GM19395 (cell line): ENCODE results near the gene MRM2.

Experiments used
- ATAC-seq: cut with Tn5 transposase; IDR thresholded peaks from one replicate; pipeline ENCODE4 v1.9.1; 2021; ENCODE audit warnings: mild to moderate bottlenecking, moderate library complexity; ENCODE audit not compliant: unreplicated experiment

The MRM2 gene

GRCh38 chr7:2249744-2250323 lies 7.8 kb upstream of the MRM2 start:
- ATAC-seq, result no peak

- ATAC-seq, result peak; percentile 61
These were observed 7.1 kb upstream of the MRM2 start for GRCh38 chr7:2248984-2249694.

- no peak for ATAC-seq
These were observed 5.4 kb upstream of the MRM2 start for GRCh38 chr7:2247141-2247995.

- no peak for ATAC-seq
These were observed 4.1 kb upstream of the MRM2 start for GRCh38 chr7:2245883-2246675.

- ATAC-seq, result no peak
These were observed 2.5 kb upstream of the MRM2 start for GRCh38 chr7:2244404-2244995.

GRCh38 chr7:2243458-2243857 lies 1.5 kb upstream of the MRM2 start:
- no peak for ATAC-seq

GRCh38 chr7:2242541-2243429 lies 780 bp upstream of the MRM2 start:
- peak; percentile 32 for ATAC-seq

GRCh38 chr7:2239242-2239641 lies 2.8 kb downstream of the MRM2 start:
- ATAC-seq, result no peak

GRCh38 chr7:2237109-2237602 lies 4.8 kb downstream of the MRM2 start:
- peak; percentile 69 for ATAC-seq

- ATAC-seq, result no peak
These were observed 8.1 kb downstream of the MRM2 start for GRCh38 chr7:2233926-2234325.

GRCh38 chr7:2232766-2233520 lies 9.1 kb downstream of the MRM2 start, which contains the start of gene MAD1L1:
Gene MAD1L1, minus strand, starts transcription at chr7:2232945. Its CDS starts 2,812 bp downstream, at chr7:2230133.
- ATAC-seq, result peak; percentile 72

- ATAC-seq, result peak; percentile 28
These were observed 9.8 kb downstream of the MRM2 start for GRCh38 chr7:2231992-2232765.

GRCh38 chr7:2230882-2231281 lies 11.1 kb downstream of the MRM2 start:
- no peak for ATAC-seq

- no peak for ATAC-seq
These were observed 11.8 kb downstream of the MRM2 start for GRCh38 chr7:2230226-2230625.

- ATAC-seq, result no peak
These were observed 12.5 kb downstream of the MRM2 start for GRCh38 chr7:2229467-2229866.

GRCh38 chr7:2228921-2229320 lies 13.1 kb downstream of the MRM2 start:
- ATAC-seq, result no peak

GRCh38 chr7:2227699-2228098 lies 14.3 kb downstream of the MRM2 start:
- ATAC-seq, result no peak

GRCh38 chr7:2225830-2226229 lies 16.2 kb downstream of the MRM2 start:
- ATAC-seq, result no peak
